Measurements from ENCODE around the gene COL4A2. TPM values are rescaled to one million over a fixed set of nuclear protein-coding genes. Genes with fewer than 3 reads are reported as not detected.

COL4A2 gene
- total RNA-seq, 6 donors from 2014 or later = 169 to 458 (median 258) TPM

DNA sequence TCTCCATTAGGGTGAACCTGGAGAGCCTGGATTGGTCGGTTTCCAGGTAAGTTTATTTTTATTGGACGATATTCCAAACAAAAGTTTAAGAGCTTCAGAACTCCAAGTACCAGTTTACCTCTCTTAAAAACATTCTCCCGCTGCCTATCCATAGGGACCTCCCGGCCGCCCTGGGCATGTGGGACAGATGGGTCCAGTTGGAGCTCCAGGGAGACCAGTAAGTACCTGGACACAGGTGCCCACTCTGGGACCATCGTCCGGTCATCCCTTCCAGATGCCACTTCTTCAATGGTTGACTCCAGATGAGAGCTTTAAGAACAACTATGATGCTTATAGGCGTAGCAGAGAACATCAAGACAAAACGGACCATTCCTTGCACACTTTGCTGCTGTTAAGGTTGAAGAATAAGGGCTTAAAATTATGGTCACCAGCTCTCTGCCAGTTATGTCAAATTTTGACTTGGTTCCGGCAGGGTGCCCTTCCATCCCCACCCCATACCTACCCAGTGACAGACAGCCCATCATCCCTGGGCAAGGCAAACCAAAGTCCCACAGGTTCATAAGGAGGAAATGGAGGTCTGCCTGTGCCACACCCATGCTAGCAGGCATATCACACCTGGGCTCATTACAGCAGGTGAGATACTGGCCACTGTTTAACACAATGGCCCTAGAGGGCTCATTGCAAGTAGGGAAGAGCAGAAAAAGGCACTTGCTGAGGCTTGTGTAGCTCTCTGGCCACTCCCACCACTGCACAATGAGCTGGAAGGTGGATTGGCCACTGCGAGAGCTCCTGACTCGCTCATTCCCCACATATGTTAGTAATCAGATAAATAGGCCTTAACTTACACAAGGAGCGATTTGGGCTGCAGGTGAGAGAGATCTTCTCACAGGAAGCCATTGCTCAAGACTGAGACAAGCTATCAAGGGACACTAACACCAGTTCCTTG is 123.6 kb downstream of the COL4A2 start:
- DNase-seq = no peak
- no peak for ATAC-seq (ENCODE audit: low FRiP score in 2 of 2)
- 91% methylated on average over 13 of the region's 13 CpGs for WGBS, 2 donors
- no peak overlapping the region for H3K4me3 ChIP-seq
- no peaks in the 10 kb centered on the region for H3K9me3 ChIP-seq
- H3K27me3 ChIP-seq = no peaks in the 10 kb centered on the region
- peaks cover 0 to 74% (median 21%) of the 10 kb centered on the region in 4 donors for H3K36me3 ChIP-seq
- H3K4me1 ChIP-seq = peaks cover 0 to 14% (median 4%) of the 10 kb centered on the region in 4 donors
- TF ChIP-seq POLR2A (IDR thresholded peaks at IDR 0.05) = no peak
- TF ChIP-seq, protein P1, sequence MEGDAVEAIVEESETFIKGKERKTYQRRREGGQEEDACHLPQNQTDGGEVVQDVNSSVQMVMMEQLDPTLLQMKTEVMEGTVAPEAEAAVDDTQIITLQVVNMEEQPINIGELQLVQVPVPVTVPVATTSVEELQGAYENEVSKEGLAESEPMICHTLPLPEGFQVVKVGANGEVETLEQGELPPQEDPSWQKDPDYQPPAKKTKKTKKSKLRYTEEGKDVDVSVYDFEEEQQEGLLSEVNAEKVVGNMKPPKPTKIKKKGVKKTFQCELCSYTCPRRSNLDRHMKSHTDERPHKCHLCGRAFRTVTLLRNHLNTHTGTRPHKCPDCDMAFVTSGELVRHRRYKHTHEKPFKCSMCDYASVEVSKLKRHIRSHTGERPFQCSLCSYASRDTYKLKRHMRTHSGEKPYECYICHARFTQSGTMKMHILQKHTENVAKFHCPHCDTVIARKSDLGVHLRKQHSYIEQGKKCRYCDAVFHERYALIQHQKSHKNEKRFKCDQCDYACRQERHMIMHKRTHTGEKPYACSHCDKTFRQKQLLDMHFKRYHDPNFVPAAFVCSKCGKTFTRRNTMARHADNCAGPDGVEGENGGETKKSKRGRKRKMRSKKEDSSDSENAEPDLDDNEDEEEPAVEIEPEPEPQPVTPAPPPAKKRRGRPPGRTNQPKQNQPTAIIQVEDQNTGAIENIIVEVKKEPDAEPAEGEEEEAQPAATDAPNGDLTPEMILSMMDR (IDR thresholded peaks at IDR 0.05) = no peak
- no peak for TF ChIP-seq POLR2AphosphoS5 (IDR thresholded peaks at IDR 0.05)
- H3K27ac ChIP-seq = peak overlapping the region in 1 of 4 donors; percentile 54

DNA sequence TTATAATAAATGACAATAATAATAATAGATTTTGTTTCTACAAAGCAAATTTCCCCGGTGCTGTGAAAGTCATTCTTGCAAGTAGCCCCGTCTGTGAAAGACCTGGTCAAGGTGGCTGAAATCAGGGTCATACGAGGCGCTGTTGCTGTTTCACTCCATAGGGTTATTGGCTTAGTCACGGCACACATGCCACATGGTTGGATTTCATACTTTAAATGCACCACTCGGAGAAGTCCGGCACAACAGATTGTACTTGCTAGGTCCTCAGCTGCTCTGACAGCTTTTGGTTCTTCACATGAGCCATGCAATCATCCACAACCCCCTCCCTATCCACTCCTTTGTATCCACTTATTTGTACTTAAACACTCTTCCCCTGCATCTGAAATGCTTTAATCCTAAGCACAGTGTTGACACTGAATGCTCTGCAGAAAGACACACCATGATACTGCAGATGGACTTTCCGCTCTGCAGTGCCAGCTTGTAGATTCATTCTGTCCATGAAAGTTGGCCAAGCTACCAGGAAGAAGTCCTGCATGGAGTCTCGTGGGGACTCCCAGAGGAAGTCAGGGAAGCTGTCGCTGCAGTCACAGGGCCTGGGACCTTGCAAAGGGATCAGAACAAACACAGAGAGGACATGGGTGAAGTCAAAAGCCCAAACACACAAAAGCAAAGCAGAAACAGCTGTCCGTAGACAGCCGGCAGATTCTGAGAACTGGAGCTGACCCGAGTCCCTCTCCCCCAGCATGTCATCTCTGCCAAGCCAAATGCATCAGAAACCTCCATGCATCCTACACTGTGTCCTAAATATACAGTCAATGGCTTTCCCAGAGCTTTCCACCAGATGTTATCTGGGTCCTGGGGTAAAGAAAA is 124.6 kb downstream of the COL4A2 start:
- H3K9me3 ChIP-seq = no peaks in the 10 kb centered on the region
- peak in 1 of 4 donors; percentile 15 for TF ChIP-seq EP300 (IDR thresholded peaks at IDR 0.05)
- peak in 1 of 2 donors; percentile 18 for TF ChIP-seq POLR2AphosphoS5 (IDR thresholded peaks at IDR 0.05)
- TF ChIP-seq, protein P1 (IDR thresholded peaks at IDR 0.05) = no peak
- H3K27ac ChIP-seq = peak overlapping the region in 3 of 4 donors; percentile 31 to 67 (median 33)
- H3K27me3 ChIP-seq = no peaks in the 10 kb centered on the region
- H3K4me1 ChIP-seq = peaks cover 0 to 14% (median 4%) of the 10 kb centered on the region in 4 donors
- H3K4me3 ChIP-seq = no peak overlapping the region
- H3K36me3 ChIP-seq = peaks cover 0 to 76% (median 25%) of the 10 kb centered on the region in 4 donors
- WGBS, 2 donors = 78 to 80% methylated on average over 13 of the region's 13 CpGs
- DNase-seq (no peak), ATAC-seq (ENCODE audit: low FRiP score in 2 of 2) (no peak)

DNA sequence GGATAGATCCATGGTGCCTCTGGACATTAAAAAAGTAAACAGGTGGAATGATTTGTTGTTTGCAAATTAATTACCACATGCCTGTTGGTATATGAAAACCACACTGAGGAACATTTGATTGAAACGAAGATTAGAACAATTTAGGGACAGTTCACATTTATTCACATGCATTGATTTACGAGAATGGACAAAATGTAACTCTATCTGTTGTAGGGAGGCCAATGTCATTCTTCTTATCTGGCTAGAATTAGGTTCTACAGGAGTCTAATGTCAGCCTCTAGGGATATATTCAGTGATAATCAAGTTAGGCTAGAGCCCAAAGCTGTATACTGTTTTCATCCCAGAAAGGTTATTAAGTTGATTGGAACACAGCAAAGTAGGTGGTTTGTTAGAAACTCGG is 125.4 kb downstream of the COL4A2 start:
- Histone ChIP-seq H3K27me3 (no peaks in the 10 kb centered on the region), H3K4me3 (no peak overlapping the region), H3K9me3 (no peaks in the 10 kb centered on the region), H3K4me1 (peaks cover 0 to 14% (median 1%) of the 10 kb centered on the region in 4 donors), H3K36me3 (peaks cover 0 to 78% (median 28%) of the 10 kb centered on the region in 4 donors), H3K27ac (peak overlapping the region; percentile 9 to 67 (median 32))
- DNase-seq (no peak), ATAC-seq (ENCODE audit: low FRiP score in 2 of 2) (no peak)
- 72 to 86% methylated on average over 3 of the region's 3 CpGs for WGBS, 2 donors
- no peak for TF ChIP-seq POLR2AphosphoS5 (IDR thresholded peaks at IDR 0.05)
- TF ChIP-seq, protein P1 (IDR thresholded peaks at IDR 0.05) = no peak
- TF ChIP-seq EP300 (IDR thresholded peaks at IDR 0.05) = no peak
- TF ChIP-seq POLR2A (IDR thresholded peaks at IDR 0.05) = no peak

DNA sequence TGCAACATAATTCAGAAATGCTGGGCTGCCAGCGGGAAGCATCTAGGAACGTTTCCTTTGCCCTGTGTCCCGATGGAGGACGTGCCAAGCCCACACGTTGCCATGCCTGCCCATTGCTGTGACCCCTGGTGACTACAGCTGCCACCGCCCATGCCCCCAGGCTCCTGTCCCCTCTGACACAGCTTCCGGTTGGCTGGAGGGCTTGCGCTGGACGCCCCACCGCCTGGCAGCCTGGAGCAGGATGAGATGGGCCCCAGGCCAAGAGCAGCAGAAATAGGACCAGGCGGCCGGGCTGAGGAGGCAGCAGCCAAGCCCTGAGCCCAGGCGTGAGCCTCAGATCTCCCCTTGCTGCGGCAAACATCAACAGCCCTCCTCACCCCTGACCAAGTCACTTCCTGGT is 125.9 kb downstream of the COL4A2 start:
- Histone ChIP-seq H3K4me1 (peaks cover 0 to 14% (median 1%) of the 10 kb centered on the region in 4 donors), H3K27ac (peak overlapping the region in 3 of 4 donors; percentile 9 to 67 (median 31)), H3K9me3 (no peaks in the 10 kb centered on the region), H3K36me3 (peaks cover 0 to 78% (median 31%) of the 10 kb centered on the region in 4 donors), H3K27me3 (no peaks in the 10 kb centered on the region), H3K4me3 (no peak overlapping the region)
- TF ChIP-seq EP300 (IDR thresholded peaks at IDR 0.05) = no peak
- peak; percentile 41 to 71 for TF ChIP-seq POLR2AphosphoS5 (IDR thresholded peaks at IDR 0.05)
- 31 to 61% methylated on average over 7 to 14 of the region's 14 CpGs for WGBS, 2 donors
- DNase-seq = peak in 1 of 2 donors; percentile 79
- ATAC-seq (ENCODE audit: low FRiP score in 2 of 2) = peak in 1 of 2 donors; percentile 46

DNA sequence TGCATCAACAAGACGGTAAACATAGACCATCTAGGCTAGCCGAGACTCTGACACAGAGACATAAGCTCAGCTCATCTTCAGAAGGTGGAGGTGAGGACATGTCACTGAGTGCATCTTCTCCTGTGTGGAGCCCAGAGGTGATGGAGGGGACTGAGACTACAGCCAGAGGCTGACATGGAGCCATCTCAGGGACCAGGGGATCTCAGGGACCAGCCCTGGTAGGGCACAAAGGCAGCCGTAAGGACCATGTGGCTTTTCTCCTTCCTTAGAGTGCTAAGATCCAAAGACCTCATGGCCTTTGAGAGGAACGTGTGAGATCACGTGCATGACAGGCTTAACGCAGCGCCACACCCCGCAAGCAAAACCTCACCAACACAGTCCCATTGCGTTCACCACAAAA is 127.5 kb downstream of the COL4A2 start:
- peaks cover 0 to 79% (median 34%) of the 10 kb centered on the region in 4 donors for H3K36me3 ChIP-seq
- no peaks in the 10 kb centered on the region for H3K9me3 ChIP-seq
- peaks cover 0 to 14% (median 1%) of the 10 kb centered on the region in 4 donors for H3K4me1 ChIP-seq
- H3K27me3 ChIP-seq = no peaks in the 10 kb centered on the region
- WGBS, 2 donors = 88 to 90% methylated on average over 7 to 9 of the region's 9 CpGs
- TF ChIP-seq POLR2AphosphoS5 (IDR thresholded peaks at IDR 0.05) (no peak), POLR2A (IDR thresholded peaks at IDR 0.05) (no peak), EP300 (IDR thresholded peaks at IDR 0.05) (no peak)
- TF ChIP-seq, protein P1 (IDR thresholded peaks at IDR 0.05) = no peak
- no peak overlapping the region for H3K27ac ChIP-seq
- H3K4me3 ChIP-seq = no peak overlapping the region
- no peak for DNase-seq
- ATAC-seq (ENCODE audit: low FRiP score in 2 of 2) = no peak
